ENCODE results near the gene MESP1. TPM values are rescaled to one million over a fixed set of nuclear protein-coding genes. Genes with fewer than 3 reads are reported as not detected.

MESP1 gene
- total RNA-seq, 6 donors from 2014 or later, result 0.49 to 3.5 (median 1.7) TPM

DNA sequence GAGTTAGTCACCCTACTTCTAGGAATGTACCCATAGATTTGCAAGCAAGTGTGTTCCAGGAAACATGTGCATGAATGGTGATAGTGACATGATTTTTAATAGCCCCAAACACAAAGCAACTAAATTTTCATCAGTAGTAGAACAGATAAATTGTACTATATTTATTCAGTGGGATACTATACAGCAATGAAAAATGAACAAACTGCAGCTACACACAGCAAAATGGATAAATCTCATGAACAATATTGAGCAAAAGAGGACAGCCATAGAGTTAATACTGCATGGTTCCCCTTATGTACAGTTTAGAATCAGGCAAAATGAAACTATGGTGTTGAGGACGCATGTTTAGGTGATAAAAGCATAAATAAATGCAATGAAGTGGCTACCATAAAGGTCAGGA is 26.0 kb downstream of the MESP1 start:
- WGBS, 2 donors, result 74 to 90% methylated on average over 1 of the region's 1 CpG
- no peaks in the 10 kb centered on the region for H3K27me3 ChIP-seq
- no peak for TF ChIP-seq CTCF (IDR thresholded peaks at IDR 0.05)
- no peak for TF ChIP-seq POLR2A (IDR thresholded peaks at IDR 0.05)
- no peak for TF ChIP-seq EP300 (IDR thresholded peaks at IDR 0.05)
- no peak for TF ChIP-seq POLR2AphosphoS5 (IDR thresholded peaks at IDR 0.05)
- H3K9me3 ChIP-seq, result no peaks in the 10 kb centered on the region
- peaks cover 0 to 5% (median 0%) of the 10 kb centered on the region in 4 donors for H3K4me1 ChIP-seq
- no peak for DNase-seq
- no peak overlapping the region for H3K4me3 ChIP-seq
- no peak overlapping the region for H3K27ac ChIP-seq
- ATAC-seq (ENCODE audit: low FRiP score in 2 of 2), result no peak
- H3K36me3 ChIP-seq, result no peaks in the 10 kb centered on the region

GRCh38 chr15:89724621-89725020 is 26.4 kb downstream of the MESP1 start:
- no peak for DNase-seq
- Histone ChIP-seq H3K27ac (no peak overlapping the region), H3K4me1 (peaks cover 0 to 5% (median 0%) of the 10 kb centered on the region in 4 donors), H3K36me3 (no peaks in the 10 kb centered on the region), H3K27me3 (no peaks in the 10 kb centered on the region), H3K4me3 (no peak overlapping the region), H3K9me3 (no peaks in the 10 kb centered on the region)
- ATAC-seq (ENCODE audit: low FRiP score in 2 of 2), result no peak
- TF ChIP-seq POLR2AphosphoS5 (IDR thresholded peaks at IDR 0.05), result no peak
- TF ChIP-seq POLR2A (IDR thresholded peaks at IDR 0.05), result no peak
- TF ChIP-seq EP300 (IDR thresholded peaks at IDR 0.05), result no peak
- TF ChIP-seq CTCF (IDR thresholded peaks at IDR 0.05), result no peak
- WGBS, 2 donors, result 93 to 97% methylated on average over 1 of the region's 1 CpG

GRCh38 chr15:89723031-89723430 is 28.0 kb downstream of the MESP1 start:
- no peak for DNase-seq
- no peak overlapping the region for H3K27ac ChIP-seq
- no peak overlapping the region for H3K4me3 ChIP-seq
- no peaks in the 10 kb centered on the region for H3K4me1 ChIP-seq
- no peaks in the 10 kb centered on the region for H3K36me3 ChIP-seq
- no peaks in the 10 kb centered on the region for H3K27me3 ChIP-seq
- no peak for TF ChIP-seq EP300 (IDR thresholded peaks at IDR 0.05)
- TF ChIP-seq POLR2AphosphoS5 (IDR thresholded peaks at IDR 0.05), result no peak
- no peak for TF ChIP-seq POLR2A (IDR thresholded peaks at IDR 0.05)
- no peak for TF ChIP-seq CTCF (IDR thresholded peaks at IDR 0.05)
- WGBS, 2 donors, result 94 to 95% methylated on average over 3 of the region's 3 CpGs
- H3K9me3 ChIP-seq, result no peaks in the 10 kb centered on the region
- ATAC-seq (ENCODE audit: low FRiP score in 2 of 2), result no peak

DNA sequence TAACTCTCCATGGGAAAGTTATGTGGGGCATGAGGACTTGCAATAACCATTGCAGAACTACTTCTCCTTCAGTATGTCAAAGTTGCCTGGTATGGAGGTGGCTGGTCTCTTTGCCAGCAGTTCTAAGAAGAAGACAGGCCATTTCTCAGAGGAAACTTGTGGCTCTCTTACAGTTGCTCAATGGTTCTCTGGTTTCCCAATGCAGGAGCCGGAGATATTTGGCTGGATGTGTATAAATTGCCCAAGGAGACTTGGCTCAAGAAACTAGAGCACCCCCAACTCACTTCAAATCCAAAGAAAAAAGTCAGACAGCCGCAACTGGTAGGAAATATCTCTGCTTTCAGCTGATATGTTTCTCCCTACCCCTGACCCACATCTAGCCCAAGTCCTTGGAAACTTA is 36.3 kb downstream of the MESP1 start:
- ATAC-seq (ENCODE audit: low FRiP score in 2 of 2), result peak in 1 of 2 donors; percentile 31
- no peak overlapping the region for H3K4me3 ChIP-seq
- H3K27me3 ChIP-seq, result no peaks in the 10 kb centered on the region
- 69 to 75% methylated on average over 2 of the region's 2 CpGs for WGBS, 2 donors
- H3K4me1 ChIP-seq, result no peaks in the 10 kb centered on the region
- no peaks in the 10 kb centered on the region for H3K9me3 ChIP-seq
- no peak overlapping the region for H3K27ac ChIP-seq
- H3K36me3 ChIP-seq, result no peaks in the 10 kb centered on the region
- TF ChIP-seq POLR2A (IDR thresholded peaks at IDR 0.05) (no peak), CTCF (IDR thresholded peaks at IDR 0.05) (no peak), POLR2AphosphoS5 (IDR thresholded peaks at IDR 0.05) (no peak), EP300 (IDR thresholded peaks at IDR 0.05) (no peak)
- peak in 1 of 2 donors; percentile 24 for DNase-seq

- Histone ChIP-seq H3K27ac (no peak overlapping the region), H3K4me3 (no peak overlapping the region), H3K27me3 (no peaks in the 10 kb centered on the region), H3K36me3 (no peaks in the 10 kb centered on the region), H3K9me3 (no peaks in the 10 kb centered on the region), H3K4me1 (no peaks in the 10 kb centered on the region)
- TF ChIP-seq CTCF (IDR thresholded peaks at IDR 0.05) (no peak), POLR2AphosphoS5 (IDR thresholded peaks at IDR 0.05) (no peak), POLR2A (IDR thresholded peaks at IDR 0.05) (no peak), EP300 (IDR thresholded peaks at IDR 0.05) (no peak)
- ATAC-seq (ENCODE audit: low FRiP score in 2 of 2) (no peak), DNase-seq (no peak)
- WGBS, 2 donors, result 43 to 45% methylated on average over 1 of the region's 1 CpG
Measured at GRCh38 chr15:89707577-89707976, 43.5 kb downstream of the MESP1 start.
